PC-9 (cell line): ENCODE results near the gene GET3.

Experiments used
- EZH2 ChIP-seq: fragments of 200-600 bp; sonication (generic); IDR thresholded peaks from 2 replicates; pipeline ENCODE4 v1.8.0; 2017; ENCODE audit warnings: antibody characterized with exemption, low read depth
- TF ChIP-seq, protein P1 (sequence below): fragments of 200-600 bp; sonication (generic); conservative IDR thresholded peaks from 2 replicates; pipeline ENCODE4 v1.6.1; 2017; ENCODE audit warnings: mixed run types, antibody characterized with exemption, mild to moderate bottlenecking, moderate library complexity

DNA sequence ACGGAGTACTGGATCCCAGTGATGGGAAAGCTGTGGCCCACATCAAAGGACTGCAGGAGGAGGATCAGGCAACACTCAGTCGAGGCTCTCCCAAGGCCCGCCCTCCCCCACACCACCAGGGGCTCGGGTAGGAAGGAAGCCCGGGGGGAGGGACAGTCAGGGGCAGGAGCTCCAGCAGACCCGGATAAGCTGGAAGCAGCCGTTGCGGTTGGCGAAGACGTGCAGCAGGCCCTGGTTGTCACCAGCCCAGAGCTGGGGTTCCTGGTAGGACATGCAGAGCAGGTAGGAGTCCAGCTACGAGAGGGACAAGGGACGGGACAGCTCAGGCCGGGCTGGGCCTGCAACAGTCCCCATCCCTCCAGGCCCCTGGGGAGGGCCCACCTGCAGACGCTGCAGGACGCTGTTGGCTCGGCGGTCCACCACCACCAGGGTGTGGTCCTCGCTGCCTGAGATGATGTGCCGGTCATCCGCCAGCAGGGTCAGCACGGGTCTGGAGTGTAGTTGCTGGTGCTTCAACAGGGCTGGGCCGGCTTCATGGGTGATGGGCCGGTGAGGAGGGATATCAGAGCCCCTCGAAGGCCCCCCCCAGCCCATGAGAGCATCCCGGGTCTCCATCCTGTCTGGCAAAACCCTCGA, 47.6 kb upstream of the GET3 start:
- TF ChIP-seq, protein P1, sequence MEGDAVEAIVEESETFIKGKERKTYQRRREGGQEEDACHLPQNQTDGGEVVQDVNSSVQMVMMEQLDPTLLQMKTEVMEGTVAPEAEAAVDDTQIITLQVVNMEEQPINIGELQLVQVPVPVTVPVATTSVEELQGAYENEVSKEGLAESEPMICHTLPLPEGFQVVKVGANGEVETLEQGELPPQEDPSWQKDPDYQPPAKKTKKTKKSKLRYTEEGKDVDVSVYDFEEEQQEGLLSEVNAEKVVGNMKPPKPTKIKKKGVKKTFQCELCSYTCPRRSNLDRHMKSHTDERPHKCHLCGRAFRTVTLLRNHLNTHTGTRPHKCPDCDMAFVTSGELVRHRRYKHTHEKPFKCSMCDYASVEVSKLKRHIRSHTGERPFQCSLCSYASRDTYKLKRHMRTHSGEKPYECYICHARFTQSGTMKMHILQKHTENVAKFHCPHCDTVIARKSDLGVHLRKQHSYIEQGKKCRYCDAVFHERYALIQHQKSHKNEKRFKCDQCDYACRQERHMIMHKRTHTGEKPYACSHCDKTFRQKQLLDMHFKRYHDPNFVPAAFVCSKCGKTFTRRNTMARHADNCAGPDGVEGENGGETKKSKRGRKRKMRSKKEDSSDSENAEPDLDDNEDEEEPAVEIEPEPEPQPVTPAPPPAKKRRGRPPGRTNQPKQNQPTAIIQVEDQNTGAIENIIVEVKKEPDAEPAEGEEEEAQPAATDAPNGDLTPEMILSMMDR, result no peak
- no peak for TF ChIP-seq EZH2
